Cerebellar cortex (tissue), 1 donor: ENCODE measurements around the gene FAM76A.
"Not testable (repeated sequence)": the region's sequence is repeated elsewhere in the genome, so short reads cannot be mapped to it uniquely, and the experiment has no call there.

Source experiments
- DNase-seq: peaks from one replicate; pipeline ENCODE4 v3.0.0-alpha.2; 2015; ENCODE audit warnings: low spot score

FAM76A gene

DNA sequence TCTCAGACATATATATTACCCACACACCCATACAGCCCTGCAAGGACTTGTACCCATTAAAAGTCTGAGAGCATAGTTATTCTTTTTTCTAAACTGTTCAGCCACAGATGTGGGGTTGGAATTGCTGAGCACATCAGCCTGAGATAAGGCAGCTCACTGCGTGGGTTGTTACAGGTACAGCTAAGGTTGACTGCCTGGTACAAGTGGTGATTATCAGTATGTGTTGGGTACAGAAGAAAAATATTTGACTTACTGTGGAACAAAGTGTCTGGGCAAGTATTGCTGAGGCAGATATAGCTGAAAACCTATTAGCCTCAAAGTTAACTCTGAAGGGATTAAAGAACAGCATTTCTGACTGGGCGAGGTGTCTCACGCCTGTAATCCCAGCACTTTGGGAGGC is 52.3 kb downstream of the FAM76A start:
- DNase-seq = no peak

DNA sequence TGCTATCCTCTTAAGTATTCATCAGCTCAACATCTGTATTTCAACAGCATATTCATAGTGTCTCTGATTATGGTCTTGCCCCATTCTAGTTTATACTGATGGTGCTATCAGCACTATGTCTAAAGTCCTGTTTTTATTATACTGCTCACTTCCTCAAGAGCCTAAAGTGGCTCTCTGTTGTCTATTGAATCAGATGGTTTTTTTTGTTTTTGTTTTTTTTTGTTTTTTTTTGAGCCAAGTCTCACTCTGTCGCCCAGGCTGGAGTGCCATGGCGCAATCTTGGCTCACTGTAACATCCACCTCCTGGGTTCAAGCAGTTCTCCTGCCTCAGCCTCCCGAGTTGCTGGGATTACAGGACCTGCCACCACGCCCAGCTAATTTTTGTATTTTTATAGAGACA is 53.4 kb downstream of the FAM76A start:
- no peak for DNase-seq

DNA sequence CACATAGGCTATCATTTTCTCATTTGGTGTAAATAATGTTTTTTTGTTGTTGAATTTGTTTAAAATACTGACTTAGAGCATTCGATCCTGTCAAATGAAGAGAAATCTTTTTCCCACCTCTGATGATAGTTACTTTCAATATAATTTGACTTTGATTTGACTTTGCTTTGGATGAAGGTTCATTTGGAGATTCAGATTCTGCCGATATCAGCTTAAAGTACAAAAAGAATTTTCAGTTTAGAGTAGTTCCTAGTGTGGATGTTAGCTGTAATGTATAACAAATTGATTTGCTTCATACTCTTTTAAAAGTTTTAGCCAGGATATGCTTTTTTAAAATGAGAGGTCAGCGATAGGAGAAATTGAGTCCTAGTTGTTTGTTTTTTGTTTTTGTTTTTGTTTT is 57.2 kb downstream of the FAM76A start:
- no peak for DNase-seq

DNA sequence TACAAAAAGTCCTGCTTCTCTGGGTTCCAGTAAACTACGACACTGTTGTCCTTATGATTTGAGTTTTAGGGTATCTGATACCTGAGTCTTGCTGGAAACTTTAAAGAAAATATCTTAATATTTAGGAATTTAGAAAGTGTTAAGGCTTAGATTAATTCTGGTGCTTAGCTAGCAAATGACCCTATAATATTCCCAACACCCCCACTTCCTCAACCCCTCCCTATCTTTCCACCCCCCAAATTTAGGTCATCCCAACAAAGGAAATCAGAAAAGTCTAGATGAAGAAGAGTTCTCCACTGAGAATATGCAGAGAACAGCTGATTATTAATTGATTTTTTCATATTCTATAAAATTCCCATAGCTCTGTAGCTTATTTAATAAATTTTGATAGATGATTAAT is 58.9 kb downstream of the FAM76A start:
- DNase-seq = no peak

DNA sequence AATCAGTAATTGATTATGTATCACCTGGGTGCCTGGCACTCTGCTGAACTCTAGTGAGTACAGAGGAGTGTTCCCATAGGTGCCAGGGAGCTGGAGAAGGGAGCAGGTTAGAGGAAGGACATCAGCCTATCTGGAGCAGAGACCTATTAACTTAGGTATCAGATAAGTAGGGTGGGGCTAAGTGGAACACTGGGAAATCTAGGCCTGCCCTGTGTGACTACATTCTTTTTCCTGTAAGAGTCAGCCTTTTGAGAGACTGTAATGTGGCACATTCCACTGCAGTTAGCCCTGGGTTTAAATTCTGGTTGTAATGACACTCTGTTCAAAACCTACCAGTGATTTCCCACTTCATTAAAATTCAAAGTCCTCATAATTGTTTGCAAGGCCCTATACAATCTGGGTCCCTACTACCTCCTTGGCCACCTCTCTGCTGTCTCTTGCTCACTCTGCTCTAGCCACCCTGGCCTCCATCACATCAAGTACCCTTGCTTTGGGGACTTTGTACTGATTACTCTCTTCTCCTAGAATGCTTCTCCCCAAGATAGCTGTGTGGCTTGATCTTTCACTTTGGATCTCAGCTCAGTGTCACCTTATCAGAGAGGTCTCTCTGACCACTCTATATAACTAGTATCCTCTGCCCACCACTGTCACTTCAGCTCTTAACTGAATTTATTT is 60.2 kb downstream of the FAM76A start:
- DNase-seq = no peak

DNA sequence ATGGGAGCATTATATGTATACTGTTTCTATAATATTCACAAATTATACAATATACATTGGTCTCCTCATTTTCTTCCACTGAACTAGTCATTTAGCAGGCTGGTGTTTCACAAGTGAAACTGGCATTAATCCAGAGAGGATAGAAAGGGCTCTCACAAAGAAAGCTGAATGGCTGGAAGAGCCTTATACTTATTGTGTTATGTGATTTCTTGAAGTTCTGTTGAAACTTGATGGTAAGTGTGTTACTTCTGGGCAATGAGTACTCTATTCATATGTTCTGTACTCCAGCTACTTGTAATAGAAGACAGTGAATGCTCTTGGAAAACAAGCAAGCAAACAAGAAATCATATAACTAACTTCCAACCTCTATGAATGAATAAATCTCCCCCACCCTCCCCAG is 62.1 kb downstream of the FAM76A start:
- DNase-seq = no peak

DNA sequence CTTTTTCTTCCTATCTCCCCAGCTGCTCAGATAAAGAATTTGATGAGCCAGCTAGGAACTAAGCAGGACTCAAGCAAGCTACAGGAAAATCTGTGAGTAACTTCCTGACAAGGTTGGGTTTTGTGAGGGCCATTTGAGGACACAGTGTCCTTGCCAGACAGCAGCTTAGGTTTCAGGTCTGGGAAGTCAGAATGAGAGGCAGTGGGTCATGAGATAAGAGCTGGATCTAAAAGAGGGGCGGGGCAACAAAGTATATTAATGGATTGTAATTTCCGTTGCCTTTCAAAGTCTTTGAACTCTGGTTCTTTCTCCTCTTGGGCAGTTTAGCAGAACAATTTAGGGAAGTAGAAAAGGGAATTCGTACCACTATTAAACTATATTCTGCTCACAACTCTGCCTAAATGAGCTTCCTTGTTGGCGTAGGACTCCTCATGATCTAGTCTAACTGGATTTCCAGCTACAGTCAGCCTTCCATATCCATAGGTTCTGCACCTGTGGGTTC is 63.8 kb downstream of the FAM76A start:
- DNase-seq = no peak

DNA sequence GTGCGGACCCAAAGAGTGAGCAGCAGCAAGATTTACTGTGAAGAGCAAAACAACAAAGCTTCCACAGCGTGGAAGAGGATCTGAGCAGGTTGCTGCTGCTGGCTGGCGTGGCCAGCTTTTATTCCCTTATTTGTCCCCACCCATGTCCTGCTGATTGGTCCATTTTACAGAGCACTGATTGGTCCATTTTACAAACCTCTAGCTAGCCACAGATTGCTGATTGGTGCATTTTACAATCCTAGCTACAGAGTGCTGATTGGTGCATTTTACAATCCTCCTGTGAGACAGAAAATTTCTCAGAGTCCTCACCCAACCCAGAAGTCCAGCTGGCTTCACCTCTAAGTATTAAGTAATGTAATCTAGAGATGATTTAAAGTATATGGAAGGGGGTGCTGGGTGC is 64.5 kb downstream of the FAM76A start:
- not testable (repeated sequence) for DNase-seq

DNA sequence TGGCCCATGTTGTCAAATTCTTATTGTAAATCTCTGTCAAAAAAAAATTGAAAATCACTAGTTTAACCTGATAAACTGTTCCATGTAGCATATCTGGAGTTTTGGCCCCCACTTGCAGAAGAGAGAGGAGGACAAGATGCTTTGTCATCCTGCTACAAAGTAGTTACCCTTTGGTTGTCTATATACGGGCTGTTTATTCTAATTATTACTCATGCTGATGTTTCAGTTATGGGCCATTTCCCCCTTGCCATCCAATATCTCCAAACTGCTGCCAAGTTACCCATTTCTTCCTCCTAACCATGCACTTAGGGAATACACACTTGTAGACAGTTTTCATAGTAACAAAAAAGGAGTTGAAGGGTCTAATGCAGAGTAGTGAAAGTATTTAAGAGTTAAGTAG is 69.8 kb downstream of the FAM76A start:
- no peak for DNase-seq

DNA sequence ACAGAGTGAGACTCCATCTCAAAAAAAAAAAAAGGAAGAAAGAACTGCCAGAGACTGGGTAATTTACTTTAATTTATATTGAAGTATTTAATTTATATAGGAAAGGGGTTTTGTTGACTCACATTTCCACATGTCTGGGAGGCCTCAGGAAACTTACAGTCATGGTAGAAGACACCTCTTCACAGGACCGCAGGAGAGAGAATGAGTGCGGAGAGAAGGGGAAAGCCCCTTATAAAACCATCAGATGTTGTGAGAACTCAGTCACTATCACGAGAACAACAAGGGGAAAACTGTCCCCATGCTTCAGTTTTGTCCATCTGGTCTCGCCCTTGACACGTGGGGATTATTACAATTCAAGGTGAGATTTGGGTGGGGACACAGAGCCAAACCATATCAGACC is 79.0 kb downstream of the FAM76A start:
- DNase-seq = no peak

DNA sequence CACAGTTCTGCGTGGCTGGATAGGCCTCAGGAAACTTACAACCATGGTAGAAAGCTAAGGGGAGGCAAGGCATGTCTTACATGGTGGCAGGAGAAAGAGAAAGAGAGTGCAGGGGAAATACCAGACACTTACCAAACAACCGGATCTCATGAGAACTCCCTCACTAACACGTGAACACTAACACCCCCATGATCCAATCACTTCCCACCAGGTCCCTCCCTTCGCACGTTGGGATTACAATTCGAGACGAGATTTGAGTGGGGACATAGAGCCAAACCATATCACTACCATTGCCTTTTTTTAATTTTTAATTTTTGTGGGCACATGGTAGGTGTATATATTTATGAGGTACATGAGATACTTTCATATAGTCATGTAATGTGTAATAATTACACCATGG is 81.0 kb downstream of the FAM76A start:
- DNase-seq = no peak

DNA sequence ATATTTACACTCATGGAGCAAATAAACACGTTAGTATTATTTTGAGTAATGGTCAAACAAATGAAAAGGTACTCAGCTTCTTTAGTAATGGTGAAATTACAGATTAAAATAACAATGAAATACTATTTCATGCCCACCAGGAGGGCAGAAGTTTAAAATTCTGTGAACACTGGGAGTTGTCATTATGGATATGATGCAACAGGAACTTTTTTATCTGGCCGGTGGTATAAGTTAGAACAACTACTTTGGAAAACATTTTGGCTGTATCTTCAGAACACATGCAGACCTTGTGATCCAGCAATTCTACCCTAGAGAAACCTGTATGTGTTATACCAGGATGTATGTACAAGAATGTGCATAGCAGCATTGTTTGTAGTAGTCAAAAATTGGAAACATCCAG is 81.6 kb downstream of the FAM76A start:
- DNase-seq = no peak

DNA sequence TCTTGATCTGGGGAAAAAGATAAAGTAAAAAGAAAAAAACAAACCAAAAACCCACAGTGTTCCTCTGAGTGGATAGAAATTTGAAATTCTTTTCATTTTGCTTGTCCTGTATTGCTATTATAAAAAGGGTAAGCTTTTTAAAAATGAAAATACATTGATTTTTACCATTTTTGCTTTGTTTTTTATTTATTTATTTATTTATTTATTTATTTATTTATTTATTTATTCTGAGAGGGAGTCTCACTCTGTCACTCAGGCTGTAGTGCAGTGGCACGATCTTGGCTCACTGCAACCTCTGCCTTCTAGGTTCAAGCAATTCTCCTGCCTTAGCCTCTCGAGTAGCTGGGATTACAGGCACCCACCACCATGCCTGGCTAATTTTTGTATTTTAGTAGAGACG is 82.4 kb downstream of the FAM76A start:
- not testable (repeated sequence) for DNase-seq

DNA sequence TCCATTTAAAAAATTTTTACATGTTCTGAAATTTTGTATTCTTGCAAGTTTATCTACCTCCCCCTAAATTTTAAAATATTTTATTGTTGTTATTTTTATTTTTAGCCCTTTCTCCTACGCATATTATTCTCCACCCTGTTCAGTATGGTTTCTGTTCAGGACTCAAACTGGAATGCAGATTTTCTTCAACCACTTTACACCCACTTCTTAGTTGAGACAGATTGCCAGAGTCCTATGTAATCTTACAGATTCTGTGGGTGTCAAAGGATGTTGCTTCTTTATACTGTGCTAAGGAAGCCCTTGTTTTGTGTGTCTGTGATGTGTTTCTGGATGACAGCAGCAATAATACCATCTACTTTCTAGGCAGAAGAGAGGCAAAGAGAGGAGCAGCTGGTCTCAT is 84.1 kb downstream of the FAM76A start:
- DNase-seq = no peak

DNA sequence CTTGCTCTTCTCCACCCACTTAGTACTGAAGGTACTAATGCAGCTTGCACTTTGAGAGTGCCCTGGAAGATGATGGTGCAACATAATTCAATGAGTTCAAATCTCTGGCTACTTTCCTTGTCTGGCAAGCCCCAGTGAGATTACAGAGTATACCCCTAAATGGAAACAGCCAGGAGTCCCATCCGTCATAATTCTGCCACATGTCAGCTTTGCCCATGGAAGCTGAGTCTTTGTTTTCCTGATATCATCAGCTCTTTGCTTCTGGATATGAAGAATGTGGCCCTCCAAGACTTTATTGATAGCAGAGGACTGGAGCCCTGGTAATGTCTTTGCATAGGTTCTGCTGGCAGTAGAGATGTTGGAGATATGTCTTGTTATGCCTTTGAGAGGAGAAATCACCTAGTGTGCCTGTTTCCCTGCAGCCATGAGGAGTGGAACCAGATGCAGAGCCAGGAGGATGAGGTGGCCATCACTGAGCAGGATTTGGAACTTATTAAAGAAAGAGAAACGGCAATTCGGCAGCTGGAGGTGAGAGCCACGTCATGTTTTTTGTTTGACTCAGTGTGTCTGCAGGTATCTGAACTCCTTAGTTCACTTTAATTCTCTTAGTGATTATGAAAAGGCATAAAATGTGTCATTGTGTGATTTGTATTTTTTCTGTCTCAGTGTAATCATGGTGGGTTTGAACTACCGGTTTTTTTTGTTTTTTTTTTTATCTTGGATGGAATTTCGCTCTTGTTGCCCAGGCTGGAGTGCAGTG is 86.2 kb downstream of the FAM76A start:
- DNase-seq = no peak
